T-helper 22 cell (primary cell): ENCODE results near the gene PHF21B.
"Not testable (repeated sequence)": the region's sequence is repeated elsewhere in the genome, so short reads cannot be mapped to it uniquely, and the experiment has no call there.

Experiments used
- DNase-seq: peaks from one replicate; pipeline ENCODE4 v3.0.0-alpha.2; 2020; ENCODE audit warnings: low read depth

Gene PHF21B

DNA sequence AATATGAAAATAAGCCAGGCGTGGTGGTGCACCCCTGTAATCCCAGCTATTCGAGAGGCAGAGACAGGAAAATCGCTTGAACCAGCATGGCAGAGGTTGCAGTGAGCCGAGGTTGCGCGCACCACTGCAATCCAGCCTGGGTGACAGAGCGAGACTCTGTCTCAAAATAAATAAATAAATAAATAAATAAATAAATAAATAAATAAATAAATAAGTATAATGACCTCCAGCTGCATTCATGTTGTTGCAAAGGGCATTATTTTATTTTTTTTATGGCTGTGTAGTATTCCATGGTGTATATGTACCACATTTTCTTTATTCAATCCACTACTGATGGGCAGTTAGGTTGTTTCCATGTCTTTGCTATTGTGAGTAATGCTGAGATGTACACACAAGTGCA is 48.1 kb downstream of the PHF21B start:
- not testable (repeated sequence) for DNase-seq

DNA sequence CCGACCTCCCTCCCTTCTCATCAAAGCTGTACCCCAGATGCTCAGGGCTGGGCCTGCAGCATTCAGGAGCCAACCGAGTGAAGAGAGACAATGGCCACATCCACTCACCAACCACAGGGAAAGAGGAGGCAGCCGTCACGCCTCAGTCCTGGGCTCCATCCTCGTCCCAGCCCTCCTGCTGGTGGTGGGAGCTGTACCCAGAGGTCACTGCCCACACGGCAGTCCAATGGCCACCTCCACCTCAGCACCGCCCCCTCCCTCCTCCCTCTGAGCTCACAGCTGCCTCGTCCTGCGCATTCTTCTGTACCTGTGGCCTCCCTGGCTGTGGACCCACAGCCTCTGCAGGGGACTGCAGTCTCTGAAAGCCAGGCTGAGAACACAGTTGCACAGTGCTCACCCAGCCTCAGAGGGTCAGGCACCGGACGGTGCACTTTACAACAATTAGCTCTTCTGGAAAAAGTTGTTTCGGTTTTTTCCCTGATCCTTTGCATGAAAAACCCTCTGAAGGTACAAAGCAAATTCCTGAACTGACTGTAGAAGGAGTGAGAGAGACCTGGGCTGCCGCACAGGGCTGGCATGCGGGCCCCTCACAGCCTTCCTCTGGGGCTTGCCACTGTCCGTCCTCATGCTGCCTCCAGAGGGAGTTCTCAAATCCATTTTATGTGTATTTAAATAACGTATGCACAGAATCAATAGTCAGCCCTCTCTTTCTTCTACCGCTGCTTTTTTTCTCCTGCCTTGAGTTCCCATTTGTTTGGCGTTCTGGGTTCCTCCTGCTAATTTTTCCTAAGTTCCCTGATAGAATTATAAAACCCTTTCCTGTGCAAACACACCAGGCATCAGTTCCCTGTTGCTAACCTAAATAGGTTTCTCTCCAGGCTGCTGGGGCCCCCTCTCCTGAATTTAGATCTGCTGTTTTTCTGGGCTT is 52.7 kb downstream of the PHF21B start:
- no peak for DNase-seq

DNA sequence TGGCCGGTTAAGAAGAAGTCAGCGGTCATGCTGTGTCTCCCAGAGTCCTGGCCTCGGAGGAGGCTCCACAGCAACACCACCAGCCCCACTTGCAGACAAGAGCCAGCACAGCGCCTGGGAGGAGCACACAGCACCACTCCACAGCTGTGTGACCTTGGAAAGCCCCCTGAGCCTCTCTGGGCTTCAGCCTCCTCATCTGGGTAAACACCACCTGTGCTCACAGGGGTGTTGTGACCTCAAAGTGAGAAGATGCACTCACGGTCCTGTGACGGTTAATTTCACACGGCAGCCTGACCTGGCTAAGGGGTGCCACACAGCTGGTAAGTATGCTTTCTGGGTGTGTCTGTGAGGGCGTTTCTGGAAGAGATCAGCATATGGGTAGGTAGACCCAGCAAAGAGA is 54.7 kb downstream of the PHF21B start:
- DNase-seq, result no peak

DNA sequence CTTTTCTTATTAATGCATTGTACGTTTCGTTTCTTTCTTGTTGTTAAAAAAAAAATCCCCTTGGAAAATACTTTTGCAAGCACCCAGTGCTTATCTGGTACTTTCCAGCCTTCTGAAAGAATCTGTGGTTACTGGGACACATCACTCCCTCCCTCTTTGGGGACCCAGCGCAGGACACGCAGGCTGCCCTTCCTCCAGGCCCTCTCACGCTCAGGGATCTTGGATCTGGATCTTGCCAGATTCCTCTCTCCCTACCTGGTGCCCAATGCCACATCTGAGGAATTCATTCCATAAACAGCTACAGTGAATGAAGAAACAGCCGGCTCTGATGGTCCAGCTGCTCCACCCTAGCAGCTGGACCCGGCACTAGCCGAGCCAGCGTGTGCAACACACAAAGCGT is 55.7 kb downstream of the PHF21B start:
- no peak for DNase-seq

DNA sequence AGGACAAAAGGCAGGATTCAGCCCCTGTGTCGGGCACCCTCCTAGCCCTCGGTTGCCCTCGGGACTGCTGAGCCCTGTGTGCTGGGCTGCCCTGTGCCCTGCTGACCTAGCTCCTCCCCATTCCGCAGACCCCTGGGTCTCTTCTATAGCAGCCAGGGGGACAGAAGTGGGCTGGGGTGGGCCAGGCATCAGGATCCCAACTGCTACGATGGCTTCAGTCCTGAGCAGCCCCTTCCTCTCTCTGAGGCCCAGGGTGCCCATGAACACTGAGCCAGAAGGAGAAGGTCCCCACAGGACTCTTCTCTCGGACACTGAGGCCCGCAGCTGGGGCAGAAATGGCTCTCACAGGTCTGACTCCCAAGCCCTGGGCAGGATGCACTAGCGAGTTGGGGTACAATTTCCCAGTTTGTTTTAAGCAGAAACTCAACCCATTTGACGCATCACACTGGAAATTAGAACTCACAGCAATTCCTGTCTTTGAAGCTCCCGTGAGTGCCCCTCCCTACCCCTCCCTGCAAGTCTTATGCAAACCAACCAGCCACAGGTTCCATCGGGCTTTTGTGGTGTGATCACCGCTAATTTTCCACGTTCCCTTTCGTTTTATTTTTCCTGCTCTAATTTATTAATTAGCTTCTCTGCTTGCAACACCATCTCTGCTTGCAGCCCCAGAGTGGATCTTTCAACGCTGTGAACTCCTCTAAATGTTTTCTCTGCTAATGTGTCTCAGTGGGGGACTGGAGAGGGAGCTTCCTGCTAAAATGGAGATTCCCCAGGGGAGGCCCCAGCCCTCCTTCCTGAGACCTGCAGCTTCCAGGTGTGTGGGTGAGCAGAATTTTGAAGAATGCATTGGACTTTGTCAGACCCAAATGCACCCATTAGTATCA is 56.7 kb downstream of the PHF21B start:
- DNase-seq, result no peak

DNA sequence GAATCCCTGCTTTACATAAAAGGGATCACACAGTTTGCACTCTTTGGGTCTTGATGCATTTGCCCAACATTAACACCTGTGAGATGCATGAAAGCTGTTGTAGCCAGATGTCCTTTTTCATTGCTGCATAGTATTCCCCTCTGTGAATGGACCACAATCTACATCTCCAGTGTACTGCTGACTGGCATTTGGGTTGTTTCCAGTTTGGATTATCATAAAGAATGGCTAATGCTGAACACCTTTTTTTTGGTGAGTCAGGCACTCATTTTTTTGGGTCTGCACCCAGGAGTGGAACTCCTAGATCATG is 58.3 kb downstream of the PHF21B start:
- no peak for DNase-seq

DNA sequence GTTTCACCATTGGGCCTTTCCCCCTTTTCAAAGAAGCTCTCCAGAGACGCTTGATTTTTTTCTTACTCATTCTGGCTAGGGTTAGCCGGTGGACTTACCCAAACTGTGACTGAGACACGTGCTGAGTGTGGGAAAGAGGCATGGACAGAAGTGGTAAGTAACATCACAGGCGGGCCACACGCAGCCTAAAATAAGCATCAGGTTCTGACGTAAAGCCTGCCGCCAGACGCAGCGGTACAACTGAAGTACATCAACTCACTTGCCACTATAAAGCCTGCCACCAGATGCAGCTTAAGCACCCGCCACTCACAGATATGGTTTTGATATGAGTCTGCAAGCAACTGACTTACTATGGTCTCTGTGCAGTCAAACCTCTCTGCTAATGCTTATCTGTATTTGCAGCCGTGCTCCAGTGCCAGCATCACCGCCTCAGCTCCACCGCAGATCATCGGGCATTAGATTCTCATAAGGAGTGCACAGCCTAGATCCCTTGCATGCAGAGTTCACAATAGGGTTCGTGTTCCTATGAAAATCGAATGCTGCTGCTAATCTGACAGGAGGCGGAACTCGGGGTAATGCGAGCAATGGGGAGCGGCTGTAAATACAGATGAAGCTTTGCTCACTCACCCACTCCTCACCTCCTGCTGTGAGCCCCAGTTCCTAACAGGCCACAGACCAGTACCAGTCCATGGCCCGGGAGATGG is 58.8 kb downstream of the PHF21B start:
- DNase-seq, result no peak

DNA sequence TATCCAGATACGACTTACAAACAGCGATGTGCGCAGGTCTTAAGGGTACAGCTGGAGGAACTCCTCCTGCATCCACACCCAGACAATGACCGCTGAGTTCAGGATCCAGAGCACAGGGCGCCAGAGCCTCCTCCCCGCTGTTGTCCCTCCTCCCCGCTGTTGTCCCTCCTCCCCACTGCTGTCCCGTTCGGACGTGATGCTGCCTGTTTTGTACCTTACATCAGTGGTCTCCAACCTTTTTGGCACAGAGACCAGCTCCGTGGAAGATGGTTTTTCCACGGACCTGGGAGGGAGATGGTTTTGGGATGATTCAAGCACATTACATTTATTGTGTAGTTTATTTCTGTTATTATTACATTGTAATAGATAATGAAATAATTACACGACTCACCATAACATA is 62.0 kb downstream of the PHF21B start:
- DNase-seq, result no peak

DNA sequence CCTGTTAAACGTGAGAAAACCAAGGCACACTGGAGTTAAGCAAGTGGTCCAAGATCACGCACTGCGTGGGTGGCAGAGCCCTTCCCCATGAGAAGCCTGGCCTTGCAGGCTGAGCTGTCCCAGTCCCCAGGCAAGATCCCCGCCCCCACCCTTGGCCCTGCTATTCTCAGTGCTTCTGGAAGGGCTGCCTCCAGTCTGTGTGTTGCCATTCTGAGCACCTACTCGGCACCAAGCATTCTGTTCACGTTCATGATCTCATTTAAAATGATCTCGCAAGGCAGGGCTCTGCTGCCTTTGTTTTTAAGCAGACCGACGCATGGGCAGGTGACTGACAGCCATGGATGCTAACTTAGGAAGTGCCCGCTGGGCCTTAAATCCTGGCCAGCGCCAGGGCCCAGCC is 62.8 kb downstream of the PHF21B start:
- DNase-seq, result no peak

DNA sequence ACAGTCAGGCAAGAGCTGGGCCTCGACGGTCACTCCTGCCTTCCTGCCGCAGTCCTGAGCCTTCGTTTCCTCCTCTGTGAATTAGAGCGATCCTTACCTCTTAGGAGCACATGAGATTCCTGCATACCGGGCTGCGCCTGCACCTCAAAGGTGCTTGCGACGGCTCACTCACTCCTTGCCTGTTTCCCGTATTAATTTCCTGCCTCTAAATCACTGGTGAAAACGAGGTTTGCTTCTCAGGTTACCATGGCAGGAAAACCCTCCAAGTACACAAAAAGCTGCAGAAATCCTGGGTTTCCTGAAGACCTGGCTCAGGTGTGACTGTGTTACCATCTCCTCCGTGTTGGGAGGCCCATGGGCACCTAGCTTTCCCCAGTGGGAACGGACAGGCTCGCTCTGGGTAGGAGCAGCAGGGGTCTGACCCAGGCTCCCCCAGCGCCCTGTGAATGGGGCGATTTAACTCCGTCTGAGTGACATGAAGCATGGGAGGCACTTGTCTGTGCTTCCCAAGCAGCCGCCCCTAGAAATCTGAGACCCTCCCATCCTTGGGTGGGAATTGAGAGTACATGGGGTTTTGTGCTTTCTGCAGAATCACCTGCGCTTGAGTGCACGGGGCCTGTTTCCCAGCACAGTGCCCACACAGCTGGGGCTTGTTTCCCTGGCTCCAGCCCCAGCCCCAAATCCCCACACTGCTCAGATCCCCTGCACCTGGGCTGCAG is 64.8 kb downstream of the PHF21B start:
- DNase-seq, result no peak

DNA sequence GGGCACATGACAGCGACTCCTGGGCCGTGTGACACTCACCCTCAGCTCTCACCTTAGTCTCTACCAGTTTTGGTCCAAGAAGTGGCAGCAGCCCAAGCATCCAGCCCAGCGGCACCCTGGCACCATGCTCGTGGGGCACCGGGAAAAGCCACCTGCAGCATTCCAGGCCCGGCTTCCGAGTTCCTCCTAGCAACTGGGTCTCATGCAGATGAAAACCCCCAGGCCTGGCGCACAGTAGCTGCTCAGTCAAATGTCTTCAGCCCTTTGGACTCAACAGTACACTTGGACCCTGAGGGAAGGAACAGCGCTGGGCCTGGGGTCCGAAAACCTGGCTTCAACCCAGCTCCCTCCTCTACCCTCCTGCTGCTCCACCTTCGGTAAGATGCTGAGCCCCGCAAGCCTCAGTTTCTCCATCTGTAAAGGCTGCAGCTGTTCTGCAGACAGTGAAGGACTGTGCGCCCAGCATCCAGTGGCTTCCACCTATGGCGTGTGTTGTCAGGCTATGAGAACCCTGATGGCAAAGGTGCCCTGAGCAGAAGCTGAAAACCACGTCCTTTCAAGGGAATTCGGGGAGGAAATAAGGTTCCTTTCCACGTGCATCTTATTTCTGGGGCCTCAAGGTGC is 66.0 kb downstream of the PHF21B start:
- no peak for DNase-seq

DNA sequence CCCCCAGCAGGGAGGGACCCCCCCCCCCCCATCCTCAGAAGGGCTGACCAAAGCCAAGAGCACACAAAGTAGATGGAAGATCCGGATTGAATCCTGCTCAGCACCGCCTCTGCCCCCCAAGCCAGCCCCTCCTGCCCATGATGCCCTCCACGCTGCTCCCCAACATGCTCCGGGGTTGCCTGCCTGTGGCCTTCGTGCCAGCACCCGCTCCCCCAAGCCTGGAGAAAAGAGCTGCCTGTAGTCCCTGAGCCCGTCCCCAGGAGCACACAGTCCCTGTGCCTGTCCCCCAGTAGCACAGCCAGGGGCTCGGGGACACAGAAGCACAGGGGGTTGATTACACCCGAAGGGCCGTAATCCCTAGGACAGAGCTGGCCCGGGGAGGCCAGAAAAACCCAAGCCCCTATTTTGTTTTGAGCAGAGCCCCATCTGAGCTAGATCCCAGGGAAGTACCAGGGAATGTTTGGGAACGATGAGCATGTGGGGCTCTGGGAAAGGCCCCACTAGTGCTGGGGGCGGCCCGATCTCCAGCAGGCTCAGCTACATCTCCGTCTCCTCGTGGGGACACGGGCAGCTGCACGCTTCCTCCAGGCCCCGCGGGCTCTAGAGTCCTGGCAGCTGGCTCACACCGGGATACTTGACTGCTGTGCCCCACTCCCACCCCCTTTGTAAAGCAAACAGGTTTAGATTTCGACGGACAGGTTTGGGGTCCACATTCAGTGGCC is 66.7 kb downstream of the PHF21B start:
- DNase-seq, result no peak

DNA sequence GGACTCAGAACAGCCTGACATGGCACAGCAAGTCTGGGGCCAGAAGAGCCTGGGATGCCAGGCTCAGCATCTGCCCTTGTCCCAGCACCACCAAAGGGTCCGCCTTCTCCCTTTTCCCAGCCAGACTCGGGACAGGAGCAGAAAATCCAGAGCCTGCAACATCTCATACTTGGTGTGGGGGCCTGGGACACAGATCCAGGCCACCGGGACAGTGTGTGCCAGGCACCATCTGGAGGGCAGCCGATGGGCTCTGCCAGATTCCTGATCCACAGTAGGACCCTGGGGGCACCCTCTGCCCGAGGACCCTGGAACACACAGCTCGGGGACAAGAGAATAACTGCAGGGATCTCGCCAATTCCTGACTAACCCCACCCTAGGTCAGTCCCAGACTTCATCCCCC is 67.7 kb downstream of the PHF21B start:
- no peak for DNase-seq

DNA sequence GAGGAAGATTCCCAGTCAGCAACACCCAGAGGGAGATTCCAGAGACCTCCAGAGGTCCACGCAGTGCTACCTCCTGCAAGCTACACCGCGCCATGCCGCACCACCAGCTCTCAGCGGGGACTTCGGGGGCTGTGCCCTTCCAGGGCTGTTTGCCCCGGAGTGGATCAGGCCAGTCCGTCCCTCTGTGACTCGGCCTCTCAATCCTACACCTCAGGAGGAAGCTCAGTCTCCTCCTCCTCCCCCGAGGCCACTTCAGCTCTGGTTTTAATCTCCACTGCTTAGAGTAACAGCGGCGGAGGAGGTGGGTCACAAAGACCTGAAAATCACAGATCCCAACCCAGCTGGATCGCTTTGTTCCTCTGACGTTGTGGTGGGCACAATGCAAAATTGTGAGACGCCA is 68.6 kb downstream of the PHF21B start:
- no peak for DNase-seq

DNA sequence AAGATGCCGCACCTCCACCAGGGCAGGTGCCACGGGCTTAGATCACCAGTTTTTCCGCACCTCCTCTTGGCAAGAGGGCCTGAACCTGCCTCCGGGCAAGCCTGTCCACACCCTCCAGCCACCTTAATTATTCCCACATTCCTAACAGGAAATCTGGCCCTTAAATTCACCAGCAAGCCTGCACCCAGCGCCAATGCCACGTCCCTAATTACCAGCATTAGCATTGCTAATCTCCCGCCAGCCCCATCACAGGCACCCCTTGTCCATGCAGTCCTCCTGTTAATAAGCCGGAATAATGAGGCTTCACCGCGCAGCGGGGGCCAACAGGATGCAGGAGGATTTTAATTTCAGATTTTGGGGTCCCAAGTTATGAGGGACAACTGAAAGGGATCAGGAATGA is 69.7 kb downstream of the PHF21B start:
- no peak for DNase-seq

DNA sequence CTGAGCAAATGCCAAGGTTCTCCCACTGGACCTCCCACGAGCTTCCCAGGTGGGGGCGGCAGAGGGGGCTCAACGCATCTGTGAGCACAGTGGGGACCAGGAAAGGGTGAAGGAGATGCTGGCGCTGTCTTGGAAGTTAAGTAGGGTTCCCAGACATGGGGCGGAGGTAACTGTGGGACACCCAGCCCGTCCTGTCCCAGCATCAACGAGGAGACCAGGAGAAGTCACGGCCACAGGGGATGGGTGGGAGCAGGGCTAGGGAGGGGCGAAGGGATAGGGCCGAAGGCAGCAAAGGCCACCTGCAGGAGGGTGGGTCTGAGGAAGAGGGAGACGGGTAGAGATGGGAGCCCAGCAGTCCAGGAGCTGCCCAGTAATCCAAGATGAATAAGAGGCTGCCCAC is 70.4 kb downstream of the PHF21B start:
- no peak for DNase-seq

DNA sequence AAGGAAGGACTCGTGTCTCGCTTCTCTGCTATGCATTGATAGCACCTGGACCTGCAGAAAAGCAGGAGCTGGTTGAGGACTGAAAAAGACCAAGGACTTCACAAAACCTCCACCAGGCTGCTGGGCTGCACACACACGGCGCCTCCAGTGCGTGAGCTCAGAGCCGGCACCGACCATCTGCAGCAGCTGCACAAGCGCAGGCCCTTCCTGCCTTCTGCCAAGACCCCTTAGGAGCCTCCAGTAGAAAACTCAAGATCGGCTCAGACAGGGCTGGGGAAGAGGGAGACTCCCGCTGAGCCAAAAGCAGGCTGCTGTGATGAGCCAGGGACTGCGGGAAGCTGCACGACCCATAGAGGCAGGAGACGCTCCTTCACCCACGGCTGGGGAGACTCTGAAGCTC is 70.9 kb downstream of the PHF21B start:
- DNase-seq, result no peak

DNA sequence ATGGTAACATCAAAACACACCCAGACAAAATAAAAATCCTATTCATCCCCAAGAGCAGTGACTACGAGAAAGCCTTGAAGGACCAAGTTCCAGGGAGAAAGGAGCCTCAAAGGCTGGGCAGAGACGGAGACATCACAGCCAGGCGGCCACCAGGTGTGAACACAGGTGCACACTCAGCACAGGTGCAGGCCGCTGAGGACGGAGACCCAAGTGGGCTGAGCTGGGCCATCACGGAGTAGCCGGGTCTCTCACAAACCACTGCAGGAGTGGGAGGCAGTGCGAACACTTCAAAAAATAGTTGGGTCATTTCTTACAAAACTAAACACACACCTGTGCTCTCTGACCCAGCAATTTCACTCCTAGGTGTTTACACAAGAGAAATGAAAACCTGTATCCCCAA is 72.6 kb downstream of the PHF21B start:
- no peak for DNase-seq

DNA sequence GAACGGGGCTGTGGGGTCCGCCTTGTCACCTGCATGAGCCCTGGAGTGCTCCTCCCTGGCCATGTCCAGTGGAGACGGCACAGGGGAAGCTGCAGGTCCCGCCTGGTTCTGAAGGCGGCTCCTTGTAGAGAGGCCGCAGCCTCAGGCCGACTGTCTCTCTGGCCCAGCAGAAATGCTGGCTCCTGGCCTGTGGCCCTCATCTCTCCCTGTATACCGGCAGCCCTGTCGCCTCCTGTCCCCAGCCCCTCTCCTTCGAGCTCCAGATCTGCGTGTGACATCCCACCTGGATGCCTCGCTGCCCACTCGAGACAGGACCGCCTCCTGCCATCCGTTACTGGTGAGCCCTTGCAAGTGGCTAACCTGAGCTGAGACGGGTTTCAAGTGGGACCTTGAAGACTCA is 73.6 kb downstream of the PHF21B start:
- no peak for DNase-seq

DNA sequence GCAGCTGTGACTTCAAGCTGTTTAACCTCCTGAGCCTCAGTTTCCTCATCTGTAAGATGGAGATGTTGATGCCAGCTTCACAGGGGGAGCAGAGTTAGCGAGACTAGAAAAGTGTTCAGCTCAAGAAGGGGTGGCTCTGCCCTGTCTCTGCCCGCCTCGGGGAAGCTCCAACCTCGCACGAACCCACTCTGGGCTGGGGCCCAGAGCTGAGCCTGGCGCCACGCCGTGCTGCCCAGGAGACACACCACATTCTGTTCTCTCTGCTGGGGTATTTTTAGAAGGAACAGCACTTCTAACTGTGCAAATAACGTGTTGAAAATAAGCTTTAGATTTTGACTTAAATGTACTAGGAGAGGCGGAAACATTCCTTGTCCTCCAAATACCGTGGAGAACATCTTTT is 74.1 kb downstream of the PHF21B start:
- no peak for DNase-seq

DNA sequence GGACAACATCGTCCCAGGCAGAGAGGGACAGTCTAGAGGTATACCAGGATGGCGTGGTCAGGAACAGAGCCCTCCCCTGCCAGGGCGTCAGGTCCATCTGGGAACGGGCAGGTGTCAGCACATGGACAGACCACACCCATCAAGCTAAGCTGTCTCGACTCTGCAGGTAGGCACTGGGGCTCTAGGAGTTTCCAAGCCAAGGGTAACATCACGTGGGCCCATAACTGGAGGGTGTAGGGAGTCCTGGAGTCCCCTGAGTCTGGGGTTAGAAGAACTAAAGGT is 75.4 kb downstream of the PHF21B start:
- no peak for DNase-seq
